Measurements from ENCODE around the gene CNIH2. TPM values are rescaled to one million over a fixed set of nuclear protein-coding genes. Genes with fewer than 3 reads are reported as not detected.
A peak's percentile ranks its signal among the peaks of the same experiment; 100 is the strongest.

Gene CNIH2
- total and polyA plus RNA-seq, 9 of the 15 experiments (the other 6 are each of a cell fraction or from before 2014, with no cell fraction given) = 0.26 to 0.89 (median 0.40) TPM; not detected in 4

DNA sequence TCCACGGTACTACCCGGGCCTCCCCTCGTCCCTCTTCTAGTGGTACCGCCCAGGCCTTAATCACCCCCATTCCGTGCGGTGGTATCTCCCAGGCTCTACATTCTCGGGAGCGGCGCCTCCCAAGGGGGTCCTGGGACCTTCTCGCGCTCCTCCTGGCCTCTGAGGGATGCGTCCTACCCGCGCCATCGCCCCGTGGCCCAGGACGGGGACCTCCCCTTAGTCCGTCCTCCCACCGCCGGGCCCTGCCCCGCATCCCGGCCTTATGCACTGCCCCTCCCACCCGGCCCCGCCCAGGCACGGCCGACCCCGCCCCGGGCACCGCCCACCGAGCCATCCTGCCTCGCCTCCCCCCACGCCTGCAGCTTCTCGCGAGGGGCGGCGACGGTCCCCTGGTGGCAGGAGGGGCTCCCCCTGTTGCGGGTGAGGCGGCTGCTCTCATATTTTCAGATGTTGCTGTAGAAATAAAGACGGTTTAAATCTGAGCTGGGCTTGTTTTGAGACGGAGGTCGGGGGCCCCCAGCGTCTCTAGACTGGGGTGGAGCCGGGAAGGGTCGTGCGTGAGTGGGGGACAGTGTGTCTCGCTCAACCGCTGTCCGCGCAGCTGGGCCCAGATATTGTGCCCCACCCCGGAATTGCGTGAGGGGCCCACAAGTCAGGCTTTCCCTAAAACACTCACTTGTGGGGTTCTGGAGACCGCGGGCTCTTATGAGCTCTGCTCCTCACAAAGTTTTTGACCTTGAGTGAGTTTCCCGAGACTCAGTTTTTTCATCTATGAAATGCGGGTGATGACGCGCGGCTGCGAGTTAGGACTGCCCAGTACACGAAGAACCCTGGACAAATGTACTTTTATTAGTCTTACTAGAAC lies 10.4 kb upstream of the CNIH2 start (continued):
- TF ChIP-seq ZBTB33 (CRISPR knock-in tag; IDR thresholded peaks at IDR 0.05) (0 out of 2 replicates have a peak, but pooled peaks have one; percentile 6), SMARCE1 (IDR thresholded peaks at IDR 0.05) (peak; percentile 53), ARID1B (IDR thresholded peaks at IDR 0.05) (0 out of 2 replicates have a peak, but pooled peaks have one; percentile 31), RAD51 (IDR thresholded peaks at IDR 0.05; ENCODE audit: borderline replicate concordance, low read depth) (no peak), YY1 (IDR thresholded peaks at IDR 0.05; ENCODE audit: borderline replicate concordance in 1 of 3, control insufficient read depth in 1 of 3, extremely low read depth in 1 of 3, insufficient read depth in 3 of 3, insufficient read length in 1 of 3, insufficient replicate concordance in 2 of 3, low read depth in 1 of 3, low read length in 2 of 3) (peak in 2 of 3 experiments; percentile 25 to 30), ZNF41 (CRISPR knock-in tag; conservative IDR thresholded peaks at IDR 0.05) (no peak), MAFK (IDR thresholded peaks at IDR 0.05; ENCODE audit: low read length) (no peak), JUN (IDR thresholded peaks at IDR 0.05; ENCODE audit: borderline replicate concordance, low read depth, low read length) (0 out of 2 replicates have a peak, but pooled peaks have one; percentile 7), JUN (CRISPR knock-in tag; IDR thresholded peaks at IDR 0.05; ENCODE audit: borderline replicate concordance) (no peak), TAF1 (IDR thresholded peaks at IDR 0.05; ENCODE audit: control insufficient read depth, extremely low read depth, insufficient read depth, low read length, severe bottlenecking) (peak; percentile 29), VEZF1 (CRISPR knock-in tag; IDR thresholded peaks at IDR 0.05) (peak; percentile 92)
- TF ChIP-seq, protein P1, sequence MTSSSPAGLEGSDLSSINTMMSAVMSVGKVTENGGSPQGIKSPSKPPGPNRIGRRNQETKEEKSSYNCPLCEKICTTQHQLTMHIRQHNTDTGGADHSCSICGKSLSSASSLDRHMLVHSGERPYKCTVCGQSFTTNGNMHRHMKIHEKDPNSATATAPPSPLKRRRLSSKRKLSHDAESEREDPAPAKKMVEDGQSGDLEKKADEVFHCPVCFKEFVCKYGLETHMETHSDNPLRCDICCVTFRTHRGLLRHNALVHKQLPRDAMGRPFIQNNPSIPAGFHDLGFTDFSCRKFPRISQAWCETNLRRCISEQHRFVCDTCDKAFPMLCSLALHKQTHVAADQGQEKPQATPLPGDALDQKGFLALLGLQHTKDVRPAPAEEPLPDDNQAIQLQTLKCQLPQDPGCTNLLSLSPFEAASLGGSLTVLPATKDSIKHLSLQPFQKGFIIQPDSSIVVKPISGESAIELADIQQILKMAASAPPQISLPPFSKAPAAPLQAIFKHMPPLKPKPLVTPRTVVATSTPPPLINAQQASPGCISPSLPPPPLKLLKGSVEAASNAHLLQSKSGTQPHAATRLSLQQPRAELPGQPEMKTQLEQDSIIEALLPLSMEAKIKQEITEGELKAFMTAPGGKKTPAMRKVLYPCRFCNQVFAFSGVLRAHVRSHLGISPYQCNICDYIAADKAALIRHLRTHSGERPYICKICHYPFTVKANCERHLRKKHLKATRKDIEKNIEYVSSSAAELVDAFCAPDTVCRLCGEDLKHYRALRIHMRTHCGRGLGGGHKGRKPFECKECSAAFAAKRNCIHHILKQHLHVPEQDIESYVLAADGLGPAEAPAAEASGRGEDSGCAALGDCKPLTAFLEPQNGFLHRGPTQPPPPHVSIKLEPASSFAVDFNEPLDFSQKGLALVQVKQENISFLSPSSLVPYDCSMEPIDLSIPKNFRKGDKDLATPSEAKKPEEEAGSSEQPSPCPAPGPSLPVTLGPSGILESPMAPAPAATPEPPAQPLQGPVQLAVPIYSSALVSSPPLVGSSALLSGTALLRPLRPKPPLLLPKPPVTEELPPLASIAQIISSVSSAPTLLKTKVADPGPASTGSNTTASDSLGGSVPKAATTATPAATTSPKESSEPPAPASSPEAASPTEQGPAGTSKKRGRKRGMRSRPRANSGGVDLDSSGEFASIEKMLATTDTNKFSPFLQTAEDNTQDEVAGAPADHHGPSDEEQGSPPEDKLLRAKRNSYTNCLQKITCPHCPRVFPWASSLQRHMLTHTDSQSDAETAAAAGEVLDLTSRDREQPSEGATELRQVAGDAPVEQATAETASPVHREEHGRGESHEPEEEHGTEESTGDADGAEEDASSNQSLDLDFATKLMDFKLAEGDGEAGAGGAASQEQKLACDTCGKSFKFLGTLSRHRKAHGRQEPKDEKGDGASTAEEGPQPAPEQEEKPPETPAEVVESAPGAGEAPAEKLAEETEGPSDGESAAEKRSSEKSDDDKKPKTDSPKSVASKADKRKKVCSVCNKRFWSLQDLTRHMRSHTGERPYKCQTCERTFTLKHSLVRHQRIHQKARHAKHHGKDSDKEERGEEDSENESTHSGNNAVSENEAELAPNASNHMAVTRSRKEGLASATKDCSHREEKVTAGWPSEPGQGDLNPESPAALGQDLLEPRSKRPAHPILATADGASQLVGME (CRISPR knock-in tag; IDR thresholded peaks at IDR 0.05) = no peak
- TF ChIP-seq, protein P2, sequence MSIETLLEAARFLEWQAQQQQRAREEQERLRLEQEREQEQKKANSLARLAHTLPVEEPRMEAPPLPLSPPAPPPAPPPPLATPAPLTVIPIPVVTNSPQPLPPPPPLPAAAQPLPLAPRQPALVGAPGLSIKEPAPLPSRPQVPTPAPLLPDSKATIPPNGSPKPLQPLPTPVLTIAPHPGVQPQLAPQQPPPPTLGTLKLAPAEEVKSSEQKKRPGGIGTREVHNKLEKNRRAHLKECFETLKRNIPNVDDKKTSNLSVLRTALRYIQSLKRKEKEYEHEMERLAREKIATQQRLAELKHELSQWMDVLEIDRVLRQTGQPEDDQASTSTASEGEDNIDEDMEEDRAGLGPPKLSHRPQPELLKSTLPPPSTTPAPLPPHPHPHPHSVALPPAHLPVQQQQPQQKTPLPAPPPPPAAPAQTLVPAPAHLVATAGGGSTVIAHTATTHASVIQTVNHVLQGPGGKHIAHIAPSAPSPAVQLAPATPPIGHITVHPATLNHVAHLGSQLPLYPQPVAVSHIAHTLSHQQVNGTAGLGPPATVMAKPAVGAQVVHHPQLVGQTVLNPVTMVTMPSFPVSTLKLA (conservative IDR thresholded peaks at IDR 0.05) = peak; percentile 41 to 67; a peak in 3 of 4 replicates

Data from K562 (cell line).